ENCODE results near the gene WIPF1.

DNA sequence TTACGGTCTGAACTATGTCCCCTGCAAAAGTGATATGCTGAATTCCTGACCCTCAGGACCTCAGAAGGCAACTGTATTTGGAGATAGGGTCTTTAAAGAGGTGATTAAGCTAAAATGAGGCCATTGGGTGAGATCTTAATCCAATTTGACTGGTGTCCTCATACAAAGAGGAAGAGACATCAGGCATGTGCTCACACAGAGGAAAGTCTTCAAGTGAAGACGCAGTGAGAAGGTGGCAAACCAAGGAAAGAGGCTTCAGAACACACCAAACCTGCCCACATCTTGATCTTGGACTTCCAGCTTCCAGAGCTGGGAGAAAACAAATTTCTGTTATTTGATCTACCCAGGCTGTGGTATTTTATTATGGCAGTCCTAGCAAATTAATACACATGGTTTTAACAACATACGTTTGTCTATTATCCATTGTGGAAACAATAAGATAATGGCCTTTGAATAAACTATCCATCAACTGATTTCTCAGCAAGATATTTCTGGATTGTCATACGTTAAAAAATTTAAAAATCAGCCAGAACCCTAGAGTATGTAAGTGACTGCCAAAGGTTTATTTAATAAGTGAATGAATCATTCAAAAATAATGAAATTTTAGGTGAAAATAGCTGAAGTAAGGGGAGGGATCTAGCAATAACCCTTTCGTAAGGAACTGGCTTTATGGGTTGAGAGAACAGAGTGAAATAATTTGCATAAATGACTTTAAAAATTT is 6.5 kb downstream of the WIPF1 start:
- no peak for TF ChIP-seq POLR2A (IDR thresholded peaks at IDR 0.05)
- TF ChIP-seq, protein P1, sequence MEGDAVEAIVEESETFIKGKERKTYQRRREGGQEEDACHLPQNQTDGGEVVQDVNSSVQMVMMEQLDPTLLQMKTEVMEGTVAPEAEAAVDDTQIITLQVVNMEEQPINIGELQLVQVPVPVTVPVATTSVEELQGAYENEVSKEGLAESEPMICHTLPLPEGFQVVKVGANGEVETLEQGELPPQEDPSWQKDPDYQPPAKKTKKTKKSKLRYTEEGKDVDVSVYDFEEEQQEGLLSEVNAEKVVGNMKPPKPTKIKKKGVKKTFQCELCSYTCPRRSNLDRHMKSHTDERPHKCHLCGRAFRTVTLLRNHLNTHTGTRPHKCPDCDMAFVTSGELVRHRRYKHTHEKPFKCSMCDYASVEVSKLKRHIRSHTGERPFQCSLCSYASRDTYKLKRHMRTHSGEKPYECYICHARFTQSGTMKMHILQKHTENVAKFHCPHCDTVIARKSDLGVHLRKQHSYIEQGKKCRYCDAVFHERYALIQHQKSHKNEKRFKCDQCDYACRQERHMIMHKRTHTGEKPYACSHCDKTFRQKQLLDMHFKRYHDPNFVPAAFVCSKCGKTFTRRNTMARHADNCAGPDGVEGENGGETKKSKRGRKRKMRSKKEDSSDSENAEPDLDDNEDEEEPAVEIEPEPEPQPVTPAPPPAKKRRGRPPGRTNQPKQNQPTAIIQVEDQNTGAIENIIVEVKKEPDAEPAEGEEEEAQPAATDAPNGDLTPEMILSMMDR (IDR thresholded peaks at IDR 0.05): no peak
- TF ChIP-seq EP300 (IDR thresholded peaks at IDR 0.05): no peak
